Central memory CD8-positive, alpha-beta T cell (primary cell): Measurements from ENCODE around the gene RANBP17.

Experiments used
- ATAC-seq: fragments of 150-1000 bp; cut with Tn5 transposase; replicated peaks from 2 replicates; pipeline ENCODE4 v1.10.0; 2022; ENCODE audit warnings: mild to moderate bottlenecking, moderate FRiP score, moderate number of reproducible peaks; ENCODE audit not compliant: poor library complexity, severe bottlenecking; ENCODE audit errors: extremely low read depth
- DNase-seq, 2 donors: peaks; one replicate each; pipeline ENCODE4 v3.0.0; 2021; ENCODE audit warnings: low spot score in 2 of 2
- H3K27ac Mint-ChIP-seq: one replicate; pipeline ENCODE4 v1.8.0; 2022; ENCODE audit warnings: low read depth, mild to moderate bottlenecking, moderate library complexity, mixed read lengths
- H3K27me3 Mint-ChIP-seq: one replicate; pipeline ENCODE4 v1.8.0; 2022; ENCODE audit warnings: mixed read lengths
- H3K36me3 Mint-ChIP-seq: one replicate; pipeline ENCODE4 v1.8.0; 2022; ENCODE audit warnings: mild to moderate bottlenecking, moderate library complexity, mixed read lengths; ENCODE audit not compliant: insufficient read depth
- H3K4me1 Mint-ChIP-seq: one replicate; pipeline ENCODE4 v1.8.0; 2022; ENCODE audit warnings: mixed read lengths
- H3K4me3 Mint-ChIP-seq: one replicate; pipeline ENCODE4 v1.8.0; 2022; ENCODE audit warnings: mild to moderate bottlenecking, moderate library complexity, mixed read lengths
- H3K9me3 Mint-ChIP-seq: one replicate; pipeline ENCODE4 v1.8.0; 2022; ENCODE audit warnings: mixed read lengths

RANBP17 gene

GRCh38 chr5:171340491-171340890 is 478.7 kb downstream of the RANBP17 start:
- peaks cover 2% of the 10 kb centered on the region for H3K36me3 Mint-ChIP-seq
- DNase-seq, result no peak
- no peak overlapping the region for H3K4me3 Mint-ChIP-seq
- no peak overlapping the region for H3K27ac Mint-ChIP-seq
- ATAC-seq, result no peak
- no peaks in the 10 kb centered on the region for H3K4me1 Mint-ChIP-seq
- peaks cover 33% of the 10 kb centered on the region for H3K27me3 Mint-ChIP-seq
- H3K9me3 Mint-ChIP-seq, result no peaks in the 10 kb centered on the region

GRCh38 chr5:171342362-171343111 is 480.7 kb downstream of the RANBP17 start:
- DNase-seq (no peak), ATAC-seq (no peak)
- Mint-ChIP-seq H3K27me3 (peaks cover 13% of the 10 kb centered on the region), H3K4me3 (no peak overlapping the region), H3K27ac (no peak overlapping the region), H3K9me3 (no peaks in the 10 kb centered on the region), H3K36me3 (peaks cover 4% of the 10 kb centered on the region), H3K4me1 (no peaks in the 10 kb centered on the region)

- peaks cover 4% of the 10 kb centered on the region for H3K36me3 Mint-ChIP-seq
- DNase-seq (no peak), ATAC-seq (no peak)
- H3K27me3 Mint-ChIP-seq, result peaks cover 7% of the 10 kb centered on the region
- no peak overlapping the region for H3K27ac Mint-ChIP-seq
- no peak overlapping the region for H3K4me3 Mint-ChIP-seq
- H3K4me1 Mint-ChIP-seq, result no peaks in the 10 kb centered on the region
- no peaks in the 10 kb centered on the region for H3K9me3 Mint-ChIP-seq
These were observed 483.3 kb downstream of the RANBP17 start for GRCh38 chr5:171344936-171345608.
